Measurements from ENCODE around the gene ADGRE2.
"Not testable (repeated sequence)": the region's sequence is repeated elsewhere in the genome, so short reads cannot be mapped to it uniquely, and the experiment has no call there.

ADGRE2 gene

DNA sequence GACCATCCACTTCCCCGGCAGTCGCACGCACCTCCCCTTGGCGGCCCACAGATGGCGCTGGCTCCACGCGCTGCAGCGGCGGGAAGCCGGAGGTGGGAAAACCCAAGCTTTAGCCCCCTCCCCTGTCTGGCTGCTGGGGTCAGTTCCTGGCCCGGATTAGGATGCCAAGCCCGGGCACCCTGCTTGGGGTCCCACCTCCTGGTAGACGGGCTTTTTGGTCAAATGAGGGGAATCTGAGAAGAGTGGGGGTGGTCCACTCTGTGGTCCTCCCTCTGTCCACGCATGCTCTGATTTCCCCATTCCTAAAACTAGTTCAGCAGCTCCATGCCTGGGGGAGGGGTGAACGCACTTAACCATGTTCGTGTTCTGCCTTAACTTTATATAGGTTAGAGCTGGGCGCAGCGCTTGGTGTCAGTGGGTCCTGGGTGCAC lies 8.1 kb upstream of the ADGRE2 start:
- Histone ChIP-seq H2AFZ (ENCODE audit: low read depth, low read length) (no peak overlapping the region), H3K4me1 (ENCODE audit: insufficient read depth, low read length) (no peaks in the 10 kb centered on the region), H3K4me3 (ENCODE audit: low read length) (no peak overlapping the region), H3K36me3 (ENCODE audit: insufficient read depth, low read length) (no peaks in the 10 kb centered on the region), H3K9me3 (ENCODE audit: low read length) (no peaks in the 10 kb centered on the region), H3K27me3 (ENCODE audit: insufficient read depth, low read length) (peaks cover 2% of the 10 kb centered on the region)

DNA sequence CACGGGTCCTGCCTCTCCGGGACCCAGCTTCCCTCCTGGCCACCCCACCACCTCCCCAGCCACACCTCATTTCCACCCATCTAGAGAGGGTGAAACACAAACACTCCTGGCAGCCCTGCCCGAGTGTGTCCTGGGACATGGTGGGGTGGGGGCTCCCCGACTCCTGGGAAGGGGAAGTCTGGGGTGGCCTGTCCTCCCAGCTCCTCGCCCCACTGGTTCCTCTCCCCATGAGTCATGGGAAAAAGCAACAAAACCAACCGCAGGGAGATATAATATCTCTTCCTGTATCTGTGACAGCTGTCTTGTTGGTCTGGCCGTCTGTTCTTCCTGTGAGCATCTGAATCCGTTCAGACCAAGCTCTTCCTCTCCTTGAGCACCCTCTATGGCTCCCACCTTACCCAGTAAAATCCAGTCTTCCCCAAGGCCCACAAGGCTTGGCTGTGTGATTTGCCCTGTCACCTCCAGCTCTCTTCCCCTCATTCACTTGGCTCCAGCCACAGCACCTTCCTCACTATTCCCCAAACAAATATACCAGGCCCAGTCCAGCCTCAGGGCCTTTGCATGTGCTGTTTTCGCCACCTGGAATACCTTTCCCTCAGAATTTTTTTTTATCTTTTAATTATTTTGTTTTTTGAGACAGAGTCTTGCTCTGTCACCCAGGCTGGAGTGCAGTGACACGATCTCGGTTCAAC lies 6.9 kb upstream of the ADGRE2 start:
- not testable (repeated sequence) for H2AFZ ChIP-seq (ENCODE audit: low read depth, low read length); H3K4me3 ChIP-seq (ENCODE audit: low read length); H3K4me1 ChIP-seq (ENCODE audit: insufficient read depth, low read length); H3K27me3 ChIP-seq (ENCODE audit: insufficient read depth, low read length); H3K9me3 ChIP-seq (ENCODE audit: low read length); H3K36me3 ChIP-seq (ENCODE audit: insufficient read depth, low read length)

DNA sequence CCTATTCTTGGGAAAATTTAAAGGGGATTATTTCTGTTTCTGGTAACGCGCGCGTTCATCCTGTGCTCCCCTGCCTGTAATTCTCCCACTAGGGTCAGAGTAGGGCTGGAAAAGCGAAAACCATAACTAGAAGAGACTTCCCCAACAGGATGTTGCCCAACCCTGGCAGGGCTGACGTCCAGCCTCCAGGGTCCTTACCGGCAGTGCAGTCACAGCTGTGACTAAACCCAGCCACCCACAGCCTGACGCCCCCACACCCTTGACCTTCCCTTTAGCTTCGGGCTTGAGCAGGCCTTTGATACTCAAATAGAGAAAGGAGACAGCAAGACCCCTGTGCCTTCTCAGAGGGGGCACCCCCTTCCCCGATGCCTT lies 6.4 kb upstream of the ADGRE2 start:
- H3K4me3 ChIP-seq (ENCODE audit: low read length); H3K27me3 ChIP-seq (ENCODE audit: insufficient read depth, low read length); H3K9me3 ChIP-seq (ENCODE audit: low read length); H3K4me1 ChIP-seq (ENCODE audit: insufficient read depth, low read length); H2AFZ ChIP-seq (ENCODE audit: low read depth, low read length); H3K36me3 ChIP-seq (ENCODE audit: insufficient read depth, low read length): not testable (repeated sequence)

- not testable (repeated sequence) for H3K4me1 ChIP-seq (ENCODE audit: insufficient read depth, low read length); H3K36me3 ChIP-seq (ENCODE audit: insufficient read depth, low read length); H2AFZ ChIP-seq (ENCODE audit: low read depth, low read length); H3K27me3 ChIP-seq (ENCODE audit: insufficient read depth, low read length); H3K9me3 ChIP-seq (ENCODE audit: low read length); H3K4me3 ChIP-seq (ENCODE audit: low read length)
Measured at GRCh38 chr19:14783410-14783998, 5.1 kb upstream of the ADGRE2 start.

DNA sequence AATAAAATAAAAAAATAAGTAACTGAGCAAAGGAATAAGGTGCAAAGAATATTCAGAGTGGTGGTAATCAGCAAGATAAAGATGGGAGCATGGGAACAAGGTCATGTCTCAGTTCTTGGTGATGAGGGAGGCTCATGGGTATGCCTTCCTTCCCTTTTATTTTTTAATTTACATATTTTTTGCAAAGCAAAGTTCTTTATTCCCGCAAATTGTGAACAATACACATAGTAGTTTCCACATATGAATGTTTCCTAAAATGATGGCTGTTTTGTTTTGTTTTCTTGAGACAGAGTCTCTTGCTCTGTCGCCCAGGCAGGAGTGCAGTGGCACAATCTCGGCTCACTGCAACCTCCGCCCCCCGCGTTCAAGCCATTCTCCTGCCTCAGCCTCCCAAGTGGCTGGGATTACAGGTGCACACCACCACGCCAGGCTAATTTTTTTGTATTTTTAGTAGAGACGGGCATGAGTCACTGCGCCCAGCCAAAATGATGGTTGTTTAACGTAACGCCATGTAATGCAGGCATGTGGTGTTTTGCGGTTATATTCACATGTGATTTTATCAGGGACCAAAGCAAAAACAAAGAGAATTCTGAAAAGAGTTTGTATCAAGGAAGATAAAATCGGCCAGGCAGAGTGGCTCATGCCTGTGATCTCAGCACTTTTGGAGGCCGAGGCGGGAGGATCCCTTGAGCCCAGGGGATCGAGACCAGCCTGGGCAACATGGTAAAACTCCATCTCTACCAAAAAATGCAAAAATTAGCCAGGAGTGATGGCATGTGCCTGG lies 4.5 kb upstream of the ADGRE2 start:
- Histone ChIP-seq H3K9me3 (ENCODE audit: low read length) (no peaks in the 10 kb centered on the region), H3K4me1 (ENCODE audit: insufficient read depth, low read length) (no peaks in the 10 kb centered on the region), H3K4me3 (ENCODE audit: low read length) (no peak overlapping the region), H3K27me3 (ENCODE audit: insufficient read depth, low read length) (peaks cover 4% of the 10 kb centered on the region), H3K36me3 (ENCODE audit: insufficient read depth, low read length) (no peaks in the 10 kb centered on the region), H2AFZ (ENCODE audit: low read depth, low read length) (no peak overlapping the region)

- not testable (repeated sequence) for H3K27me3 ChIP-seq (ENCODE audit: insufficient read depth, low read length); H3K4me1 ChIP-seq (ENCODE audit: insufficient read depth, low read length); H2AFZ ChIP-seq (ENCODE audit: low read depth, low read length); H3K36me3 ChIP-seq (ENCODE audit: insufficient read depth, low read length); H3K9me3 ChIP-seq (ENCODE audit: low read length); H3K4me3 ChIP-seq (ENCODE audit: low read length)
Measured at GRCh38 chr19:14781713-14782536, 3.6 kb upstream of the ADGRE2 start.

- H2AFZ ChIP-seq (ENCODE audit: low read depth, low read length); H3K4me1 ChIP-seq (ENCODE audit: insufficient read depth, low read length); H3K27me3 ChIP-seq (ENCODE audit: insufficient read depth, low read length); H3K9me3 ChIP-seq (ENCODE audit: low read length); H3K36me3 ChIP-seq (ENCODE audit: insufficient read depth, low read length); H3K4me3 ChIP-seq (ENCODE audit: low read length): not testable (repeated sequence)
Measured at GRCh38 chr19:14780622-14781225, 2.4 kb upstream of the ADGRE2 start.

DNA sequence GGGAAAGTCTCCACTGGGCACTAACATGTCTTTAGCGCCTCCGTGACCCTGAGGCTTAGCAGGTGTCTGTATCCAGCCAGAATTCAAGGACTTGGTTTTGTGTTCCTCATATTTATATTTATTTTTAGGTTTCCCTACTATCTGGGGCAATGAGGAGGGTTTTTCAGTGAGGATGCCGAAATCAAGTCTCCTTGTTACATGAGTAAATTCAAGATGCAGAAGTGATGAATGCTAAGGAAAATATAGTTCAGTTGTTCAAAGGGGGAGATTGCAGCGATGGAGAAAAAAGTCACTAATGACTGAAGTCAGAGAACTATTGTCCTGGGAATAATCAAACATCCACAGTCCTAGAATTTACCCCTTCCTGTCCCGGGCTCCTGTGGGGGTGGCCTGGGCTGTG lies 791 bp upstream of the ADGRE2 start:
- Histone ChIP-seq H2AFZ (ENCODE audit: low read depth, low read length) (no peak overlapping the region), H3K36me3 (ENCODE audit: insufficient read depth, low read length) (no peaks in the 10 kb centered on the region), H3K9me3 (ENCODE audit: low read length) (no peaks in the 10 kb centered on the region)

GRCh38 chr19:14777645-14778044 lies 715 bp downstream of the ADGRE2 start:
- not testable (repeated sequence) for H3K9me3 ChIP-seq (ENCODE audit: low read length); H3K36me3 ChIP-seq (ENCODE audit: insufficient read depth, low read length); H3K27me3 ChIP-seq (ENCODE audit: insufficient read depth, low read length); H2AFZ ChIP-seq (ENCODE audit: low read depth, low read length); H3K4me1 ChIP-seq (ENCODE audit: insufficient read depth, low read length); H3K4me3 ChIP-seq (ENCODE audit: low read length)

More for the DNA sequence above, 791 bp upstream of the ADGRE2 start:
- Histone ChIP-seq H3K4me1 (ENCODE audit: insufficient read depth, low read length) (no peaks in the 10 kb centered on the region), H3K27me3 (ENCODE audit: insufficient read depth, low read length) (peaks cover 2% of the 10 kb centered on the region), H3K4me3 (ENCODE audit: low read length) (no peak overlapping the region)

GRCh38 chr19:14775869-14776586 lies 2.3 kb downstream of the ADGRE2 start:
- H3K4me3 ChIP-seq (ENCODE audit: low read length), result no peak overlapping the region
- no peaks in the 10 kb centered on the region for H3K9me3 ChIP-seq (ENCODE audit: low read length)
- no peaks in the 10 kb centered on the region for H3K4me1 ChIP-seq (ENCODE audit: insufficient read depth, low read length)
- H3K36me3 ChIP-seq (ENCODE audit: insufficient read depth, low read length), result no peaks in the 10 kb centered on the region
- peaks cover 2% of the 10 kb centered on the region for H3K27me3 ChIP-seq (ENCODE audit: insufficient read depth, low read length)
- no peak overlapping the region for H2AFZ ChIP-seq (ENCODE audit: low read depth, low read length)

GRCh38 chr19:14775326-14775725 lies 3.0 kb downstream of the ADGRE2 start:
- H2AFZ ChIP-seq (ENCODE audit: low read depth, low read length); H3K9me3 ChIP-seq (ENCODE audit: low read length); H3K4me1 ChIP-seq (ENCODE audit: insufficient read depth, low read length); H3K4me3 ChIP-seq (ENCODE audit: low read length); H3K36me3 ChIP-seq (ENCODE audit: insufficient read depth, low read length); H3K27me3 ChIP-seq (ENCODE audit: insufficient read depth, low read length): not testable (repeated sequence)

GRCh38 chr19:14774373-14774772 lies 4.0 kb downstream of the ADGRE2 start:
- Histone ChIP-seq H3K36me3 (ENCODE audit: insufficient read depth, low read length) (no peaks in the 10 kb centered on the region), H3K9me3 (ENCODE audit: low read length) (no peaks in the 10 kb centered on the region), H3K4me3 (ENCODE audit: low read length) (no peak overlapping the region), H3K4me1 (ENCODE audit: insufficient read depth, low read length) (no peaks in the 10 kb centered on the region), H2AFZ (ENCODE audit: low read depth, low read length) (no peak overlapping the region), H3K27me3 (ENCODE audit: insufficient read depth, low read length) (peaks cover 2% of the 10 kb centered on the region)

Measured in neuron (in vitro differentiated cells).